Measurements from ENCODE around the gene SULT1E1.

SULT1E1 gene

GRCh38 chr4:69860052-69860451, at the start of gene SULT1E1:
TSS of gene SULT1E1 (minus strand) at chr4:69860145. CDS start at chr4:69857644, 2,501 bp downstream.
- DNase-seq (ENCODE audit: low read depth in 2 of 2): no peak

GRCh38 chr4:69909195-69909594, 49.2 kb upstream of the SULT1E1 start:
- DNase-seq (ENCODE audit: low read depth in 2 of 2): no peak

DNA sequence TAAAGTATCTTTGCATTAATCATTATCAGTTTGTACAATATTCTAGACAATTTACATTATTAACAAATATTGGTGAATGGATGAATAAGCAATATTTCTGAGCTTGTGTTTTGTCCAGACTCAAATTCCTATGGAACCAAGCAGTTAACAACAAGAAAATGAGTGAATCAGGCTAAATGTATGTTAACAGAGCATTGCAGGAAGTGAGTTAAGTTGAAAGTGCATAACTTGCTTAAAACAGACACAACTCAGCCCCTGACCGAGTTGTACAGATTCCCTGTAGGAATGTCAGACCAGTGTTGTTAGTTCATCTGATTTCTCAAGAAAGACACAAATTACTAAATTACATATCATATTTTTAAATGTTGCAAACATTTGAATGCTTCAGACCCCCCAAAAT, 47.2 kb upstream of the SULT1E1 start:
- no peak for DNase-seq (ENCODE audit: low read depth in 2 of 2)

DNA sequence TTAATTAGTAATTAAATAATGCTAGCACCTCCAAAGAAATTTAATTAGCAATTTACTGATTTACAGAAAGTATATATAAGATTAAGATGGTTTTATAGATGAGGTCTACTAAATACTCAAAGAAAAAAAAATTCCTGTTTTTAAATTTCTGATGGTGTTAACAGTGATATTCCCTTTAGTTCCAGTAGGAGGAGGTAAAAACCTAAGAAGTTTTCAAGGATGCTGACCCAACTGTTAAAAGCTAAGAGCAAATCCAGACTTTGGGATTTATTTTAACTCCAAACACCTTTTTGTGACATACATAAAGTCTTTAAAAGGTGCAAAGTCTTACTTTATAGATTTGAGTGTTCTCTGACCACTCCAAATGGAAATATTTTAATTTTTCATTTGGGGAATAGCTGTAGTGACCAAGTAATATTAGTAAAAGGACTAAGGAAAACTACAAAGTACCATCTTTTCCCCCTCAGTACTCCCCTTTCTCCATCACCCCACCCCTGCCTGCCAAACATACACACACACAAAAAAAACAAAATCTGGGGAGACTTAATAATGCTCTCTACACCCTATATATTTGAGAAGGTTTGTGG, 36.7 kb upstream of the SULT1E1 start:
- DNase-seq (ENCODE audit: low read depth in 2 of 2): no peak

- no peak for DNase-seq (ENCODE audit: low read depth in 2 of 2)
These were observed 34.8 kb upstream of the SULT1E1 start for GRCh38 chr4:69894721-69895120.

GRCh38 chr4:69894186-69894585, 34.2 kb upstream of the SULT1E1 start:
- no peak for DNase-seq (ENCODE audit: low read depth in 2 of 2)

DNA sequence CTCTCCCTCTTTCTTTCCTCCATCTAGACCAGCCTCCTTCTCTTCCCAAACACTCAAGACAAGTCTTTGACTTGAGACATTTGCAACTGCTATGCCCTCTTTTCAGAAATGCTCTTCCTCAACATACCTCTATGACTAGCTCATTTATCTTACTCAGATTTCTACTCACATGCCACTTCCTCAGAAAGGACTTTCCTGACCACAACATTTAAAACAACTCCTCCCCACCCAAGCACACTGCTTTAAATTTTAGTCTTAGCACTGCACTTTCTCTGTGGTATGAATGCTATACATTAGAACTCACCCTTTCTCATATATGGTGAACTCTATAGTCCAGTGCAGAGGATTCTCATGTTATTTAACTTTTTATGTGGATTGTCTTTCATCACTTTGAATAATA, 28.4 kb upstream of the SULT1E1 start:
- DNase-seq (ENCODE audit: low read depth in 2 of 2): no peak

DNA sequence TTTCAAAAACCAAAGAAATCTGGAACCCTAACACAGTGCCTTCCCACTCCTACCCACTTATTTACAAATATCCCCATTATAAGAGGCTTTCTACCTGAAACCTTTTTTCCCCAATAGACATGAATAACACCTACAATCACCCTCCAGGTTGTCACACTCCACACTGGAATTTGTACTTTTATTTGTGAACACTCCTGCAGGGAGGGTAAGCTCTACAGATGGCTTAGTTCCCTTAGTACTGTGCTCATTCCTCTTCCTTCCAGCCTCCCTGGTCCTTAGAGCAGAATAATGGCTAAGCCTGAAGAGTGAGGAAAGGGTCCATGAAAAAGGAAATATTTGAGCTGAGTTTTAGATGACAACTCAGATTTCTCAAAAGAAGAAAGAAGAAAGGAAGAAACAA, 22.2 kb upstream of the SULT1E1 start:
- DNase-seq (ENCODE audit: low read depth in 2 of 2): no peak

DNA sequence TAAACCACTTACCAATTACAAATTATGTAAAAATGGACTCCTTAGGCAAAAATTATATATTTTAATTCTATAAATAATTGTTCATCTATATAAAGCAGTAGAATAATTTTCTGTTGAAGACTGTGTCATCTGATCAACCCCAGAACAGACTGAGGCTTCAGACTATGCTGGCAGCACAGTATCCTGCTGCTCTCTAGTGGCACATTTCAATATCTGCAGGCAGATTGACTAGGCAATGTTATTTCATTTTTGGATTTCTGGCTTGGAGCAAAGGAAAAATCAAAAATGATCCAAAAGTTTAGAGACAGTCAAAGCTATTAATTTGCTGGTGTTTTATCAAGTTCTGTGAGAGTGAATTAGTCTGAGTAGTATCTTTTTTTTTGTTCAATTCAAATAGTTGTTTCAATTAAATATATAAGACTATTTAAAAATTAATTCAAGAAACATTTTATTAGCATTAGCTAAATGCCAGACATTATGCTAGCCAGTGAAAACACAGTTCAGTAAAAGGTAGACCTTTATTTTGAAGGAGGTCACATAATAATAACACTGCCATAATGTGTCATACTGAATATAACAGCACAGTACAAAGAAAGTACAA, 21.3 kb upstream of the SULT1E1 start:
- no peak for DNase-seq (ENCODE audit: low read depth in 2 of 2)

DNA sequence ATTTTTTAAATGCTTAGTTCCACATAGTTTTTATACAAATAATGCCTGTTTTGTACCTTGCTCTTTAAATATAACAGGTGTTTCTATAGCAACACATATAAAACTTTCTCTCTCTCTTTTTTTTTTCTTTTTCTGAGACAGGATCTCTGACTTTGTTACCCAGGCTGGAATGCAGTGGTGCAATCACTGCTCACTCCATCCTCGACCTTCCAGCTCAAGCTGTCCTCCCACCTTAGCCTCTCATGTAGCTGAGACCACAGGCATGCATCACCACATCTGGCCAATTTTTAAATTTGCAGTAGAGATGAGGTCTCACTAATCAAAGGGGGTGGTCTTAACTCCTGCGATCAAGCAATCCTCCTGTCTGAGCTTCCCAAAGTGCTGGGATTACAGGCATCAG, 18.3 kb upstream of the SULT1E1 start:
- no peak for DNase-seq (ENCODE audit: low read depth in 2 of 2)

- no peak for DNase-seq (ENCODE audit: low read depth in 2 of 2)
These were observed 17.5 kb upstream of the SULT1E1 start for GRCh38 chr4:69877453-69877852.

DNA sequence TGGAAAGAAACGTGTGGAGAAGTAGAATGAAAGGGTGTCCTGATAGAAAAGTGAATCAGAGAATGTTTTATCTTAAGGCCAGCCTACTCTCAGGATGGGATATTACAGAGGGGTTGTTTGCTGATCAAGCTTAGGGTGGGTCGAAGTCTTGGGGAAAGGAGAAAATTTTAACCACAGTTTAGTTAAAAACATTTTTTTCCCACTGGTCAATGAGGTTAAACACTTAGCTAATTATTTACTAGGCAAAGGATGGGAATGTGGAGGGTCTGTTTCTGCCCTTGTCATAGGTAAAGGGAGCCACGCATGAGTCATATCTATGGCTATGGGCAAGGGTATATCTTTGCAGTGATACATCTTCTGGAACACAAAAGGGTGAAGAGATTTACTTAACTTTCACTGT, 16.1 kb upstream of the SULT1E1 start:
- no peak for DNase-seq (ENCODE audit: low read depth in 2 of 2)

DNA sequence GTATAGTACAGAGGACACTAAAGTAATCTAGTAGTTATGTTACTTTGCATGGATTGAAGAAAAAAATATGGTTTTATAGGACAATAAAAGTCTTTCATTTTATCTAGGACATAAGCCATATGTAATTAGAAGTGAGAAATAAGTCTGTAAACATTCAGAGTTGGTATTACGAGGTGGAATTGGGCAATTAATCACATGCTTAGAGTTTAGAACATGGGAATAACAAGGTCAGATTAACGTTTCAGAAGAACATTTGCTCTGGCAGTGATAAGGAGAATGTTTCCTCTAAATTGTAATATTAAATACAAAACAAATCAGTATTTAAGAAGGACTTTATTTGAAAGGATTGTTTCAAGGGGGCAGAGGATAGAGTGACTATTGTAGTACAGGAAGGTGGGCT, 15.6 kb upstream of the SULT1E1 start:
- no peak for DNase-seq (ENCODE audit: low read depth in 2 of 2)

DNA sequence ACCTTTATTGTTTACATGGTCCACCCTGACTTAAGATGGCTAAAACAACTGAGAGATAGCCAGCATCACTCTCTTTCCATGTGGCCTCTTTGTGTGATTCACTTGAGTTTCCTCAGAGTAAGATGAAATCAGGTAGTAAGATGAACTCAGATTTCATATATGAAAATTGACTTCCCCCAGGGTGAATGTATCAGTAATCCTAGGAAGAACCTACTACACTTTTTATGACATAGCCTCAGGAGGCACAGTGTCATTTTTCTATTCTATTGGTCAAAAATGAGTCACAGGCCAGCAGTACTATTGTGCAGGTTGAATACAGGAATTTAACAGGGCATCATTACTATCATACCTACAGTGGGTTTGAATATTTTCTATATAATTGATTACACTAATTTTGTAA, 14.6 kb upstream of the SULT1E1 start:
- DNase-seq (ENCODE audit: low read depth in 2 of 2): no peak

- DNase-seq (ENCODE audit: low read depth in 2 of 2): no peak
These were observed 1.8 kb upstream of the SULT1E1 start for GRCh38 chr4:69861756-69862155.

- no peak for DNase-seq (ENCODE audit: low read depth in 2 of 2)
These were observed 765 bp upstream of the SULT1E1 start for GRCh38 chr4:69860521-69861298.

DNA sequence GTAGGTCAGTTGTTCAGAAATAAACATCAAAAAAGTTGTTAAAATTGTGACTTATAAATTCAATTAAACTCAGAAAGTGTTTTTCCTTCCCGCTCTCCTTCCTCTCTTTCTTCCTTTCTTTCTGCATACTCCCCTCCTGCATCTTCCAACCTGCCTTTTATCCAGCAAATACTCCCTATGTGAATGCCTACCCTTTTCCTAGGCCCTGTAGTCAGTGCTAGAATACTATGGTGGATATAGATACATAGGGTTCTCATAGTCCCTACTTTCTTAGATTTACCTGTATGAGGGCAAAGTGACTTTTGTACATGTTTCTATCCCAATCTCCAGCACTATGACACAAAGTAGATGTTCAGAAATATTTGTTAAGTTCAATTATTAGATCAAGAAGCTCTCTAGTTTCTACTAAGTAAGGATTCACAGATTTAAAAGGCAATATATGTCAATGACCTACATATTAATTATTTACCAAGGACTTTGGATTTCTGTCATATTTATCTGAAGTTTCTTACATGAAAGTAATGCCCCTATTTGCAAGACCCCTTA, 732 bp downstream of the SULT1E1 start:
- DNase-seq (ENCODE audit: low read depth in 2 of 2): no peak

GRCh38 chr4:69858690-69859089, 1.3 kb downstream of the SULT1E1 start:
- no peak for DNase-seq (ENCODE audit: low read depth in 2 of 2)

- no peak for DNase-seq (ENCODE audit: low read depth in 2 of 2)
These were observed 4.1 kb downstream of the SULT1E1 start for GRCh38 chr4:69855822-69856221.

- DNase-seq (ENCODE audit: low read depth in 2 of 2): no peak
These were observed 10.0 kb downstream of the SULT1E1 start for GRCh38 chr4:69849969-69850368.

DNA sequence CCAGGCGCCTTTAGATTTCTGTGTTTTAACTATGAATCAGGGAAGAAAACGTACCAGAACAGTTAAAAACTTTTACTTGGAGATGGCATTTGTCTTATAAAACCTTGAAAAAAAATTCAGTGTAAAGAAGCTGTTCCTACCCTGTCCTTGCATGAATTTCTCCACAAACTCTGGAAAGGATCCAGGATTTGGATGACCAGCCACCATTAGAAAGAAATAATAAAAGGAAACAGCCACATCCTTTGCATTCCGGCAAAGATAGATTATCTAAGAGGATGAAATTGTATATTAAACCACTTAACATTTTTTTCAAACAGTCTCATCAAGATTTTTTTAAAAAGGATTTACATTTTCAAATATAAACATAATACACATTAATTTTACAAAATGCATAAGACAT, 10.6 kb downstream of the SULT1E1 start:
- DNase-seq (ENCODE audit: low read depth in 2 of 2): no peak

- DNase-seq (ENCODE audit: low read depth in 2 of 2): no peak
These were observed 11.9 kb downstream of the SULT1E1 start for GRCh38 chr4:69848028-69848427.

- no peak for DNase-seq (ENCODE audit: low read depth in 2 of 2)
These were observed 16.0 kb downstream of the SULT1E1 start for GRCh38 chr4:69843932-69844331.
